Measurements from ENCODE around the gene PSG1.

The PSG1 gene

DNA sequence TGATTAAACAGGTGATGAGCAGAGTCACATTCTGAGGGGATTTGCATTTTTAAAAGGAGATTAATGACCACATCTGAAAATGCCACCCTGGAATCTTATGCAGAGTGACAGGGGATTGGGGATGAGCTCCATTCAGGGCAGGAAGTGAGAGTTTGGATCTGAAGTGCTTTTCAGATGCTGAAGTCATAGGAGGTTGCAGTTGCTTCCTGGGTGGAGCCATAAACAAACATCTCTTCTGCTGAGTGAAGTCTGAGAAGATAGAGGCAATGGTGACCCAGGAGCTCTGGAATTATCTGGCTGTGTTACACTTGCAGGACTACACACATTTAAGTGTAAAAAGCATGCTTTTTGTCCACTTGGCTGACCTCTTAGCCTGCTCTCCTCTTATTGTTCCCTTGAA, 62.6 kb downstream of the PSG1 start:
- DNase-seq, result no peak
